ENCODE data around the gene ARHGEF16.

DNA sequence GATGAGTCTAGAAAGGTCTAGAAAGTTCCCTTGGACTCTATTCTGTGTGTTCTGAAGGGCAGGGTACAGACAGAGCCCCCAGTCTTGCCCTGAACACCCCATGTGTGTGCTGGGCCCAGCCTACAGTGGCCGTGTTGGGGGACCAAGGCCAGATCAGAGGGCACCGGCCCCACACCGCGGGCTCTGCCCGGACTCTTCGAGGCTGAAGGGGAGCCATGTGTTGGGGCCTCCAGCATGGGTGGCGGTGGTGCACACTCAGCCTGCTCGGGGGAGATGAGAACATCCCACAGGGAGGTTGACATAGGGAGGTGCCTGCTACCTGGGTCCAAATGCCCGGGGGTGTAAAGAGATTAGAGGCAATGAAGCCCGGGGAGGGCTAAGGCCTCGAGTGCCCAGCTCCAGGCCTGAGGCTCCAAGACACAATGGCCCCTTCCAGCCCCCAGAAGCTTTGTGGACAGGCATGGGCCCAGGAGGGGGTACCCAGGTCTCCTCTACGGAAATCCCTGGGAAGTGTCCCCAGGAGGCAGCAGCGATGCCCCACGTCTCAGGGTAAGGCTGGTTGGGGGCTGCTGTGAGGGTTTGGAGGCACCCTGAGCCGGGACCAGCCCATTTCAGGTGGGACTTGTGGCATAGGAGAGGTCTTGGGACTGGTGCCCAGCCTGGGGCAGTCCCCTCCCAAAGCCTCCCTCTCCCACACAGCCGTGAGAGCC is 12.1 kb downstream of the ARHGEF16 start:
- TF ChIP-seq, protein P1, sequence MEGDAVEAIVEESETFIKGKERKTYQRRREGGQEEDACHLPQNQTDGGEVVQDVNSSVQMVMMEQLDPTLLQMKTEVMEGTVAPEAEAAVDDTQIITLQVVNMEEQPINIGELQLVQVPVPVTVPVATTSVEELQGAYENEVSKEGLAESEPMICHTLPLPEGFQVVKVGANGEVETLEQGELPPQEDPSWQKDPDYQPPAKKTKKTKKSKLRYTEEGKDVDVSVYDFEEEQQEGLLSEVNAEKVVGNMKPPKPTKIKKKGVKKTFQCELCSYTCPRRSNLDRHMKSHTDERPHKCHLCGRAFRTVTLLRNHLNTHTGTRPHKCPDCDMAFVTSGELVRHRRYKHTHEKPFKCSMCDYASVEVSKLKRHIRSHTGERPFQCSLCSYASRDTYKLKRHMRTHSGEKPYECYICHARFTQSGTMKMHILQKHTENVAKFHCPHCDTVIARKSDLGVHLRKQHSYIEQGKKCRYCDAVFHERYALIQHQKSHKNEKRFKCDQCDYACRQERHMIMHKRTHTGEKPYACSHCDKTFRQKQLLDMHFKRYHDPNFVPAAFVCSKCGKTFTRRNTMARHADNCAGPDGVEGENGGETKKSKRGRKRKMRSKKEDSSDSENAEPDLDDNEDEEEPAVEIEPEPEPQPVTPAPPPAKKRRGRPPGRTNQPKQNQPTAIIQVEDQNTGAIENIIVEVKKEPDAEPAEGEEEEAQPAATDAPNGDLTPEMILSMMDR (IDR thresholded peaks at IDR 0.05), result no peak
- TF ChIP-seq ZFX (IDR thresholded peaks at IDR 0.05; ENCODE audit: borderline replicate concordance), result no peak
